Upper lobe of left lung (tissue), 4 donors: ENCODE measurements around the gene MARCO.

ENCODE experiments used
- CTCF ChIP-seq, 6 experiments: fragments of 450-650 bp in 4 of 6; fragments of 200-600 bp in 2 of 6; sonication (generic) in 2 of 6; IDR thresholded peaks; one replicate each; pipeline ENCODE4 v1.5.1; 2016 to 2019; ENCODE audit warnings: antibody characterized with exemption in 6 of 6
- POLR2A ChIP-seq, 4 donors: fragments of 450-650 bp; IDR thresholded peaks; one replicate each; pipeline ENCODE4 v1.5.1; 2016 to 2017; ENCODE audit warnings: antibody characterized with exemption in 4 of 4, mild to moderate bottlenecking in 2 of 4

- TF ChIP-seq CTCF (IDR thresholded peaks at IDR 0.05) = no peak
- no peak for TF ChIP-seq POLR2A (IDR thresholded peaks at IDR 0.05)
These were observed 52.2 kb downstream of the MARCO start for GRCh38 chr2:118994172-118994700.
